ENCODE results near the gene AQP9.

- no peak for TF ChIP-seq ZFP3 (CRISPR knock-in tag; IDR thresholded peaks at IDR 0.05)
- TF ChIP-seq ESRRG (CRISPR knock-in tag; IDR thresholded peaks at IDR 0.05) = no peak
- TF ChIP-seq ISL1 (CRISPR knock-in tag; IDR thresholded peaks at IDR 0.05) = no peak
- TF ChIP-seq TOX (CRISPR knock-in tag; IDR thresholded peaks at IDR 0.05; ENCODE audit: borderline replicate concordance) = no peak
- no peak for TF ChIP-seq ARNTL (CRISPR knock-in tag; IDR thresholded peaks at IDR 0.05; ENCODE audit: borderline replicate concordance, low read depth)
- no peak for TF ChIP-seq GLIS3 (CRISPR knock-in tag; IDR thresholded peaks at IDR 0.05)
- TF ChIP-seq CSDC2 (CRISPR knock-in tag; IDR thresholded peaks at IDR 0.05) = no peak
- no peak for TF ChIP-seq BACH2 (CRISPR knock-in tag; IDR thresholded peaks at IDR 0.05; ENCODE audit: borderline replicate concordance)
- no peak for TF ChIP-seq OSR1 (CRISPR knock-in tag; IDR thresholded peaks at IDR 0.05)
- TF ChIP-seq PPARA (CRISPR knock-in tag; IDR thresholded peaks at IDR 0.05; ENCODE audit: borderline replicate concordance) = no peak
- no peak for TF ChIP-seq ZFP30 (CRISPR knock-in tag; IDR thresholded peaks at IDR 0.05)
Observed at GRCh38 chr15:58146749-58147148, 8.6 kb downstream of the AQP9 start.
